ENCODE measurements around the gene HS3ST3B1.

HS3ST3B1 gene

GRCh38 chr17:14359163-14360020, 58.5 kb downstream of the HS3ST3B1 start:
- DNase-seq, result no peak

DNA sequence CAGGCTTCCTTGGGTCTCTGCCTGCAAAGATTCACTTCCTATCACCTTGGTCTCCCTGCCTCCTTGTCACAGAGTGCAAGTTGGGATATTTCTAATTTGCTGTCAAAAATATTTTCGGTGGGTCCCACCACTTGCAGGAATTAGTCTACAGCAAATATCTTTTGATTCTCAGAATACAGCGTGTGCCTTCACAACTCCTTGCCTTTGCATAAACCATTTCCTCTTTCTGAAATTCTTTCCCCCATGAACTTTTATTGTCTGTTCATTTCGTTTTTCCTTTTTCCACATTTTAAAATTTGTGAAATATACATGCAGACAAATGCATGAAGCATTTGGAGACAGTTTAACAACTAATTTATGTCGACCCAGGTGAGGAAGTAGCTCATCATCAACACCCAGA, 60.0 kb downstream of the HS3ST3B1 start:
- DNase-seq, result no peak

GRCh38 chr17:14361470-14361869, 60.6 kb downstream of the HS3ST3B1 start:
- no peak for DNase-seq

- no peak for DNase-seq
These were observed 61.1 kb downstream of the HS3ST3B1 start for GRCh38 chr17:14361945-14362508.

DNA sequence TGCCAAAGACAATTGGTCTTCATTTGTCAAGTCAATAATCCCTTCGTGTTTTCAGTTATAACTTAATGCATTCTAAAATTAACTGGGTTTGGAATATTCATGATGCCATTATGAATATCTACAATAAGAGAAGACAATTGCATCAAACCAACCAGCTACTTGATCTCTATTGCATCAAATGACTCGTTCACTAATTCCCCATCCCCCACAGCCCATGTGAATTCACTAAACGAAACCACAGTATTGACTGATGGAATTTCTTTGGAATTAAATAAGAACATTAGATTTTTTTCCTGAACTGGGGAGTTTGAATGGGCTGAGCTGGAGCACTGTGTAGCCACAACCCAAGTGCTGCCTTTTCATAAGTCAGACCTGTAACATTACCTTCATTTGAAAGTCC, 65.3 kb downstream of the HS3ST3B1 start:
- DNase-seq, result no peak

GRCh38 chr17:14372461-14372860, 71.6 kb downstream of the HS3ST3B1 start:
- no peak for DNase-seq

DNA sequence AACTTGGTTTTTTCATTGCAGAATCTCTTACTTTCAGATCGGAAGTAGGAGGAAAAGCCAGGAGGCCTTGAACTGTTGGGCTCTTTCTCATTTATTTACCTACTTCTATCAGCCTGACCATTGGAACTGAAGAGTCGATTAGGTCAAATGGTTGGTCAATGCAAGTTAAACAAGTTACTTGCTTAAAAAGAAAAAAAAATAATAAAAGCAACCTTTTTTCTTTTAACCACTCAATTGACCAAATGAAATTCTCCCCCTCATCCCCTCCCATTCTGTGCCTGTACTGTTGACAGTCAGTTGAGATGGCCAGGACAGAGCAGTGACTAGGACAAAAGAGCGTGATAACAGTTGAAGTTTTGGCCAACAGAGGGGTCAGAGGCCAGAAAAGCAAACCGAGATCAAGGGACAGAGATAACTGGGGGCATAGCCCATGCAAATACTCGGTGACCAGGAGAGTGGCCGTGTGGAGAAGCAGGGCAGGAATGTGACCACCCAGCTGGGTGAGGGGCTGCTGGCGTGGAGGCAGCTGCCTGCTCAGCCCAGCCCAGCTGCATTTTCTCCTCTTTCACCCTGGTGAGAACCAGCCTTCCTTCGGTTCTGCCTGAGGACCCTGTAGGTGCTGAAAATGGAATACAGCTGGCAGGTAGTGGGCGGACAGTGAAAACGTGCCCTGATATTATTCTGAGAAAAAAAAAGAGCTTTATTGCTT, 72.2 kb downstream of the HS3ST3B1 start:
- DNase-seq, result no peak

DNA sequence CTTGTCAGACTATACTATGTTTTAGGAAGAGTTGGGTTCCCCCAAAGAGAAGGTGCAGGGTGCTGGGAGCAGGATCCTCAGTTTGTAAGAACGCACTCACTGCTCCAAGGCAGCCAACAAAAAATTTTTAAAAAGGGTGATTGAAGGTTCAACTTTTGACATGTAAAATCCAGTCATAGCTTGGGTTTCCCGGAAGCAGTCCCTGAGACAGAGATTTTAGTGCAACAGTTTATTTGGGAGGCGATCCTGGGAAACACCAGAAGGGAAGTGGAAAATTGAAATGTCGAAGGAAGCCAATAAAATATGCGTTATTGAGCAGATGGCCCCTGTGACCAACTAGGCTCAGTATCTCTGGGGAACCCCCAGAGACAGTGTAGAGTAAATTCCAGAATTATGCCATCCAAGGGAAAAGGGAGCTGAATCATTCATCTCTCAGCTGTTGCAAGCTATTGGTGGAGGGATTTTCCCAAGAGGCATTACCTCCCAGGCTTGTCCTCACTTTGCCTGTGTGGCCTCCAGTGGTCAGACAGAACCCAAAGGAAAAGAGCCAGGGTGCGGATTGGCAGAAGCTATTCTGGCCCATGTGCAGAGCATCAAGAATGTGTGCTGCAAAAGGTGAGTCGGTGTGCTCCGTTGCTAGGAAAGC, 72.9 kb downstream of the HS3ST3B1 start:
- DNase-seq, result no peak

DNA sequence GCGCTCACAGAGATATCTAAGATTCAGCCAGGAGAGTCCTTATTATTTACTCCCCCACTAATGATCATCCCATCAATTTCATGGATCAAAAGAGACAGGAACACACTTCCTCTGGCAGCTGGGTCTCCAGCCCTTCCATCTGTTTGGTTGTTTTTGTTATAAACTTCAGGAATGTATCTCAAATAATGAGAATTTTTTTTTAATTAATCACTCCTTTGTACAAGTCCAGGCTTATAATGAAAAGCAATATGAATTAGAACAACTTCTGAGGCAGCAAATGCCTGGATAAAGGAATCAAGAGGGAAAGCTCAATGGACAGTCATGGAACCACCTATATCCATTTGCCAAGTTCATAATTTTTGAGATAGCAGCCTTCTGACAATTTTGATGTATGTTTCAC, 73.4 kb downstream of the HS3ST3B1 start:
- no peak for DNase-seq

DNA sequence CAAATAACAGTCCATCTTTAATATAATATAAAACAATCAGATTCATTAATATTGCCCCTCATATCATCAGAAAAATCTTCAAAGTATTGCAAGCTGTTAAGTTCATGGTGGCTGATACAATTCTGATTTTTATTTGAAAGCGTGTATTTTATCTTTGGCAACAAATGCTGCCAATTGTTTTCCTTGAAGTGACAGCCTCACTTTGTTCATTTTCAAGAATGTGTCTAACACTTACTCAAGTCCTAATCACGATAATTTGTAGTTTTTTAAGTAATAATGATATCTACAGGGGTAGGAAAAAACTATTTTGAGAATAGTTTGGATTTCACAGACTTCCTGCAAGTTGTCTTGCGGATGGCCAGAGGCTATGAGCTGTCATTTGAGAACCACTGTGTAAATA, 75.8 kb downstream of the HS3ST3B1 start:
- no peak for DNase-seq

DNA sequence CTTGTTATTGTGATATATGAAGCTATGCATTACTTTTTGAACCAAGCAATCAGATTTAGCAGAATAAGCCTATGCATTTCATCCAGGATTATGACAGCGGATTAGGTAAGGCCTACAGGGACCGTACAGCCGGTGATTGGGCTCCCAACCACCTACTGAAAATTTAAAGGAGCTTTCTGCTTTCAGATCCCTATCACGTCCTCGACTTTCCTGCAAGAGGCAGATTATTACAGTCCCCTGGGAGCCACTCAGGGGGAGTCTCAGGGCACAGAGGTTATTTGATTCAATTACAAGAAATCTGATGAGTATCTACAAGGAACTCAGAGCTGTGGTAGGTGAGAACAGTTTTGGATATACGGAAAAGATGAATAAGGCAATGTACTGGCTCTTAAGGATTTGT, 80.7 kb downstream of the HS3ST3B1 start:
- DNase-seq, result no peak

DNA sequence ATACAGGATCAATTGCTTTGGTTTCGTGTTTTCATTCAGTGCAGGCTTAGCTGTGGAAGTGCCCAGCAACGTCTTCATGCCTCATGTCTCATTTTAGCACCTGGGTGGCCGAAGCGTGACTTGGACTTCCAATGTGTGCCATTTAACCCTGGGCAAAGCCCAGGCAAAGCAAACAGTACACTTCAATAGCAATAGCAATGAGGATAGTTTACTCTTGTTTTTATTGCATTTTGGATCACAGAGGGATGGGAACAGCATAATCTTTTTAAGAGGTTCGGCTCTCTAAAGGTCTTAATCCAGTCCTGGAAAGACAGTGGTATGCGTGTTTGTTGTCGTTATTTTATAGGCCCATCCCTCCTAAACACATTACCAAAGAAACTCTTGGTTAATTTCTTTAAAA, 86.2 kb downstream of the HS3ST3B1 start:
- DNase-seq, result no peak

- DNase-seq, result no peak
These were observed 88.8 kb downstream of the HS3ST3B1 start for GRCh38 chr17:14389681-14390080.

- no peak for DNase-seq
These were observed 92.8 kb downstream of the HS3ST3B1 start for GRCh38 chr17:14393723-14394122.

DNA sequence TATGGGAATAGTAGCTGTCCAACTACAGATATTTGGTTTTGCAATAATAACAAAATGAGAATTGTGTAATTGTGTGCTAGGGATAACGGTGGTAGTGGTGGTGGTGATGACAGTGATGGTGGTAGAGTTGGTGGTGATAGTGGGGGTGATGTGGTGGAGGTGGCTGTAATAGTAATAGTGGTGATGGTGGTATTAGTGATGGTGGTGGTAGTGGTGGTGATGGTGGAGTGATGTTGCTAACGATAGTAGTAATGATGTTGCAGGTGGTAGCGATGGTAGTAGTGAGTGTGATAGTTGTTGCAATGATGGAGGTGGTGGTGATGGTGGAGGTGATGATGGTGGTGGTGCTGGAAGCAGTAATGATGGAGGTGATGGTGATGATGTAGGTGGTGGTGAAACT, 94.4 kb downstream of the HS3ST3B1 start:
- no peak for DNase-seq

DNA sequence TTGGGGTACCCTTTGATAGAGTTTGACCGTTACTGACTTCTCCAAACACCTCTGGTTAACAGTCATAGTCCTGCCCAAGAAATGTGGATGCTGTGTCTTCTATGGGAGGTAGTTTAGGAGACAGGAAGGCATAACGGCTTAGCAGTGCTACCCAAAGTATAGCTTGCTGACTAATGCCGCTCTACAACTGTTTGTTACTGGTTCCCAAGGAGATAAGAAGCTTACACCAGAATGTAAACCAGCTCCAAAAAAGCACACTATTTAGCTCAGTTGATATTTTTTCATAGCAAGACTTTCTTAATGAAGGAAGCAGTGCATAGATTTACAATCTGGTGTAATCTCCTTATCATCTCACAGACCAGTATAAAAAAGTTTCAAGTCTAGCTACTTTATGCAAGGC, 95.7 kb downstream of the HS3ST3B1 start:
- no peak for DNase-seq

DNA sequence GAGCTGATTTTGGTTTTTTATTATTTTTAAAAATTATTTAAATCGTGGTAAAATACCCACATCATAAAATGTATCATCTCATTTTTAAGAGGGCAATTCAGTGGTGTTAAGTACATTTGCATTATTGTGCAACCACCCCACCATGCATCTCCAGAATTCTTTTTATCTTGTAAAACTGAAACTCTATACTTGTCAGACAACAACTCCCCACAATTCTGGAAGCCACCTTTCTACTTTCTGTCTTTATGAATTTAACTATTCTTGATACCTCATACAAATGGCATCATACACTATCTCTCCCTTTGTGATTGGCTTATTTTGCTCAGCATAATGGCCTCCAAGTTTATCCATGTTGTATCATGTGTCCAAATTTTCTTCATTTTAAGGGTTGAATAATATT, 97.9 kb downstream of the HS3ST3B1 start:
- DNase-seq, result no peak
